ENCODE results near the gene DNM3. TPM values are rescaled to one million over a fixed set of nuclear protein-coding genes. Genes with fewer than 3 reads are reported as not detected.

Gene DNM3
- total RNA-seq, 1 experiment from 2014 or later: 2.7 TPM

- no peaks in the 10 kb centered on the region for H3K23me2 ChIP-seq (ENCODE audit: insufficient read length, low read depth, low read length, poor library complexity, severe bottlenecking)
- Mint-ChIP-seq H3K4me1 (no peaks in the 10 kb centered on the region), H3K27me3 (ENCODE audit: low read depth) (no peaks in the 10 kb centered on the region), H3K4me3 (no peak overlapping the region), H3K9me3 (no peaks in the 10 kb centered on the region), H3K27ac (peak overlapping the region in 1 of 3 experiments; percentile 16; a peak in 1 of 7 replicates), H3K36me3 (ENCODE audit: insufficient read depth in 1 of 3, low read depth in 3 of 3) (no peaks in the 10 kb centered on the region)
- H2BK5ac ChIP-seq (ENCODE audit: insufficient read length, low read length): no peak overlapping the region
- no peaks in the 10 kb centered on the region for H3K79me1 ChIP-seq (ENCODE audit: insufficient read depth, low read depth, low read length, poor library complexity, severe bottlenecking)
- no peak overlapping the region for H3K27ac ChIP-seq (ENCODE audit: insufficient read length, low read depth, low read length)
- H3K9me3 ChIP-seq (ENCODE audit: control insufficient read depth, low read depth, low read length): no peaks in the 10 kb centered on the region
- no peak overlapping the region for H3K9ac ChIP-seq (ENCODE audit: extremely low read depth, insufficient read length, low read length)
- no peak overlapping the region for H3K56ac ChIP-seq (ENCODE audit: insufficient read length, low read depth, low read length)
- H3K4ac ChIP-seq (ENCODE audit: low read depth, low read length): no peak overlapping the region
- no peak overlapping the region for H3K18ac ChIP-seq (ENCODE audit: insufficient read length, low read depth, low read length)
- H4K91ac ChIP-seq (ENCODE audit: insufficient read length, low read depth, low read length): no peak overlapping the region
- no peak overlapping the region for H3K14ac ChIP-seq (ENCODE audit: insufficient read depth, low read length)
- no CpG with 5 or more reads among the region's 1 CpG for WGBS (ENCODE audit: extremely low coverage, insufficient read length, low lambda C conversion rate)
- no peak overlapping the region for H2AK5ac ChIP-seq (ENCODE audit: insufficient read length, low read length)
- no peak overlapping the region for H2BK20ac ChIP-seq (ENCODE audit: low read depth, low read length, poor library complexity, severe bottlenecking)
- no peak overlapping the region for H2BK12ac ChIP-seq (ENCODE audit: insufficient read length, low read depth, low read length)
- no peak overlapping the region for H3K23ac ChIP-seq (ENCODE audit: insufficient read length, low read depth, low read length)
- no peak overlapping the region for H3K4me2 ChIP-seq (ENCODE audit: insufficient read depth, insufficient read length, low read length)
- no peak overlapping the region for H2AFZ ChIP-seq (ENCODE audit: low read length)
- H4K5ac ChIP-seq (ENCODE audit: insufficient read length, low read depth, low read length): no peak overlapping the region
- H3K79me2 ChIP-seq (ENCODE audit: insufficient read depth, low read length): no peaks in the 10 kb centered on the region
- no peaks in the 10 kb centered on the region for H3K27me3 ChIP-seq (ENCODE audit: insufficient read depth, low read length)
- H4K20me1 ChIP-seq (ENCODE audit: control insufficient read depth, insufficient read depth, insufficient read length): no peaks in the 10 kb centered on the region
- H3K4me1 ChIP-seq (ENCODE audit: insufficient read depth, low read length): no peaks in the 10 kb centered on the region
- no peak for TF ChIP-seq CTCF (conservative IDR thresholded peaks at IDR 0.05)
- no peak overlapping the region for H3T11ph ChIP-seq (ENCODE audit: low read length)
- no peak overlapping the region for H2BK120ac ChIP-seq (ENCODE audit: low read depth, low read length, poor library complexity, severe bottlenecking)
- no peak for DNase-seq
- H2BK15ac ChIP-seq (ENCODE audit: low read depth, low read length): no peak overlapping the region
- H4K8ac ChIP-seq (replicated peaks; ENCODE audit: insufficient read length, low read depth, low read length): no peak overlapping the region
Measured at GRCh38 chr1:172176206-172176605, 334.9 kb downstream of the DNM3 start.
